ENCODE data around the gene GJA1.

DNA sequence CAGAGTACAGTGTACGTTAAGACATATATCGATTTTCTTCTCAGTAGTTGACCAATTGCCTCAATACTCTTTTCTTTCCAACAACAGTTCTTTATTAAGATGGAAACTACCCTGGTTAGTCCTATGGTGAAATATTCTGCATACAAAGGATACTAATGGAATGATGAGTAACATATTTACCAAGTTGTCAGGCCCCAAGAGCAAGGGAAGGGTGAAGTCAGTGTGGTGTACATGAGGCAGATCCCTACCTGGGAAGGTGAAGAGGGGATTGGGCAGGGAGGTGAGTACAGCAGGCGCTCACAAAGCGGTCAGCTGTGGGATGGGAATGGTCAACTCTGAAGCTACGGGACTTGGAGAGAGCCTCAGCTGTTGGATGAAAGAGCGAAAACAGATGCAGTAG, 29.7 kb downstream of the GJA1 start:
- TF ChIP-seq, protein P1, sequence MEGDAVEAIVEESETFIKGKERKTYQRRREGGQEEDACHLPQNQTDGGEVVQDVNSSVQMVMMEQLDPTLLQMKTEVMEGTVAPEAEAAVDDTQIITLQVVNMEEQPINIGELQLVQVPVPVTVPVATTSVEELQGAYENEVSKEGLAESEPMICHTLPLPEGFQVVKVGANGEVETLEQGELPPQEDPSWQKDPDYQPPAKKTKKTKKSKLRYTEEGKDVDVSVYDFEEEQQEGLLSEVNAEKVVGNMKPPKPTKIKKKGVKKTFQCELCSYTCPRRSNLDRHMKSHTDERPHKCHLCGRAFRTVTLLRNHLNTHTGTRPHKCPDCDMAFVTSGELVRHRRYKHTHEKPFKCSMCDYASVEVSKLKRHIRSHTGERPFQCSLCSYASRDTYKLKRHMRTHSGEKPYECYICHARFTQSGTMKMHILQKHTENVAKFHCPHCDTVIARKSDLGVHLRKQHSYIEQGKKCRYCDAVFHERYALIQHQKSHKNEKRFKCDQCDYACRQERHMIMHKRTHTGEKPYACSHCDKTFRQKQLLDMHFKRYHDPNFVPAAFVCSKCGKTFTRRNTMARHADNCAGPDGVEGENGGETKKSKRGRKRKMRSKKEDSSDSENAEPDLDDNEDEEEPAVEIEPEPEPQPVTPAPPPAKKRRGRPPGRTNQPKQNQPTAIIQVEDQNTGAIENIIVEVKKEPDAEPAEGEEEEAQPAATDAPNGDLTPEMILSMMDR (conservative IDR thresholded peaks at IDR 0.05; ENCODE audit: low read depth, low read length): no peak
- TF ChIP-seq CHD1 (IDR thresholded peaks at IDR 0.05; ENCODE audit: low read depth, low read length): no peak
- TF ChIP-seq ELK1 (IDR thresholded peaks at IDR 0.05; ENCODE audit: borderline replicate concordance, low read depth, low read length): no peak
- TF ChIP-seq POLR2A (IDR thresholded peaks at IDR 0.05; ENCODE audit: low read depth, low read length): no peak
- TF ChIP-seq RAD21 (IDR thresholded peaks at IDR 0.05; ENCODE audit: low read length): no peak
- TF ChIP-seq BHLHE40 (IDR thresholded peaks at IDR 0.05; ENCODE audit: low read depth, low read length): no peak
- no peak for TF ChIP-seq SMC3 (IDR thresholded peaks at IDR 0.05; ENCODE audit: low read depth, low read length)

Measured in IMR-90 (cell line).